ENCODE measurements around the gene MBL2. TPM values are rescaled to one million over a fixed set of nuclear protein-coding genes. Genes with fewer than 3 reads are reported as not detected.

Gene MBL2
- total and polyA plus RNA-seq, 2 of the 8 experiments (the other 6 are each of a cell fraction or from before 2014, with no cell fraction given), result not detected

GRCh38 chr10:52805414-52806285 is 33.1 kb upstream of the MBL2 start (continued):
- TF ChIP-seq CHD7 (IDR thresholded peaks at IDR 0.05; ENCODE audit: insufficient replicate concordance, low read length) (no peak), USF2 (IDR thresholded peaks at IDR 0.05; ENCODE audit: low read length) (no peak), EZH2 (IDR thresholded peaks at IDR 0.05; ENCODE audit: low read depth, low read length, severe bottlenecking) (no peak), BACH1 (IDR thresholded peaks at IDR 0.05; ENCODE audit: low read length) (no peak), TAF7 (optimal IDR thresholded peaks at IDR 0.05; ENCODE audit: borderline replicate concordance, low read depth, low read length) (no peak)
